NCI-H345 treated with DMSO at 0.1 percent for 48 hours (cell line): Measurements from ENCODE around the gene EMX2.

Experiments used
- DNase-seq: peaks from one replicate; lab custom pipeline; 2025; ENCODE audit not compliant: unreplicated experiment; lab: John Stamatoyannopoulos, UW

Gene EMX2

DNA sequence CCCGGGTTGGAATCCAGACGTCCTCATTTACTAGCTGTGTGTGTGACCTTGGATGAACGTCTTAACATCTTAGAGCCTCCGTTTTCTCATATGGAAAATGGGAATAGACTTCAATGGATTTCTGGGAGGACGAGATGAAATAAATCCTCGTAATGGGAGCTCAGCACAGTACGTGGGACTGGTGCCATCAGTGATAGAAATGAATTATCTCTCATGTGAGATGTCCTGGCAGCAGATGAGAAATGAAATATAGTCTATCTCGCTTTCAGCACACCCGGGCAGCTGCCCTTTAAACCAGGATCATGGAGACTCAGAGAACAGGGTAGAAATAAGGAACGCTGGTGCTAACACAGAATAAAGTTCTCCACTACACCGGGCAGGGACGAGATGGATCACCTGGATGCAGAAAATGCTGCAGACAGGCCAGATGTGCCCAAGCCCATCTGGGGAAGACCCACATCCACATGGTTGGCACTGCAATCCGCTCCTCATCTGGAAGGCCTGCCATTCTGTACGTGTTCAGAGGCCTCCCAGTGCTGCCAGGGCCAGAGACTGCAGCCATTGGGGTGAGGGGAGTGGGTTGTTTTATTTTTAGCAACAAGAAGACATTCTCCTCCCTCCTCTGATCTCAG lies 11.1 kb upstream of the EMX2 start:
- no peak for DNase-seq

DNA sequence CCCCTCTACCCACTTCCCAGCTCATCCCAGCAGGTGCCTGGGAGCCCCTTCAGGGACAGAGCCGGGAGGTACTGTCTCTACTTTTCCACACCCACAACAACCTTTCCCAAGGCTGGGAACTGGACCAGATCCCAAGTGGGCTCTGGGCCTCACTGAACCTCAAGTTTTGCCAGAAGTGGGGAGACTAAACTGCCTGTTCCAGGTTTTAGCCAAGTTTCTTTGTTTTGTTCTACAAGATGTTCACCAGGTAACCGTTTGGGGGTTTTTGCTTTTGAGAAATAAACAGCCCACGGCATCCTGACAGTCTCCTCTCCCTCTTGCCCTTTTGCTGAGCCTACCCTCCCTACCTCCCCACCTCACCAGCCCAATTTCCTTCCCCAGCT lies 10.6 kb upstream of the EMX2 start:
- no peak for DNase-seq

DNA sequence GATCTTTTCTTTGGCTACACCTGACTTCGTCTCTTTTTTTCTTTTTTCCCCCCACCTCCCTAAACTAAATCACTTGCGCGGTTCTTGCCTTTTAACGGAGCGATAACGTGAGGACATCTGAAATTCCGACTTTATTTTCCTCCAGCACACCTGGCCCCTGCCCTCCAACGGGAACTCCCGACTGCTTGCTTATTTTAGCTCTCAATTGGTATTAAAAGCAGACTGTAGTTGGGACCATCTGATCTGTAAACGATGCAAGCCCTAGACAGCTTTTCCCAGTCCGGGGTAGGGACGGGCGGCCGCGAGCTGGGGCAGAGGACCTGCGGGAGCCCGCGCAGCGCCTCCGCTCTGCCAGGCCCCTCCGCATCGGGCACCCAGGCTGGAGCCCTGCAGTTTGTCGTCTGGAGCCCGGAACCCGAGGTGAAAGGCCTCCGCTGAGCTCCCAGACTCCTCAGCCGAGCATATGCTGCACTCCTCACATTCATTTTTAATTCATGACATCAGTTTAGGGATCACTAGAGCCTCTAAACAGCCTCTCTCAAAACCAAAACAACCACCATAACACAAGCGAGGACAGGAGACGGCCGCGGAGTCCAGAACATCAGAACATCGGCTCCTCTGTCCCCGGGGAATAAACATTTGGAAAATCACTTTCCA lies 10.0 kb upstream of the EMX2 start:
- DNase-seq: no peak

DNA sequence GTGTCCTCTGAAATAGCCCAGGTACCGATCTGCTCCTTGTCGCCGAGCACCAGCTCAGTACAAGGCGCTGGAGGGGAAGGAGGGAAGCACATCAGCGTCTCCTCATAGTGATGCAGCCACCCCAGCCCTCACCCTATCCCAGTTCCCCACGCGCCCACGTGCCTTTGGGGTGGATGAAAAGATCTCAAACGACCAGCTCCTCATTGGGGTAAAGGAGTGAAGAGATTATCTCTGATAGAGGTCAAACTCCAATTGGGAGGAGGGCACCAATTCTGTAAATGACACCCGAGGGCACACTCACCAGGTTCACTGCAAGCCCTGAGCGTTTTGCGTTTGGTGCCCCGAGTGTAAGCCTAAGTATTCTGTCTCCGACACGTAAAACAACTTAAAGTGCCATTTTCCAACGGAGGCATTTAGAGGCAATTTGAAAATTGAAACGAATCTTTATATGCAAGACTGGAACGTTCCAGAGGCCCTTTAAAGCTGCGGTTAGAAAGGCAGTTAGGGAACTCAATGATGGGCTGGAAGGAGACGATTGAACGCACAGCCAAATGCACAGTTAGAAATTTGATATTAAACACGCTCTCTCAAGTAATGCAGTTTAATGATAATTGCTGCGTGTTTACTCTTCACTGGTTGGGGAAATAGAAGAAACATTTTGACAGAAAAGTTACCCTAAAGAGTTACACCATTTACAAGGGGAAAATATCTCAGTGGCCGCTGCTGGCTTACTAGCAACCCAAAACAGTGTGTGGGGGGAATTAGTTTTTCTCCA lies 8.9 kb upstream of the EMX2 start:
- DNase-seq: no peak

- DNase-seq: peak; percentile 54
These were observed 7.9 kb upstream of the EMX2 start for GRCh38 chr10:117534321-117535297.

GRCh38 chr10:117535298-117536071 lies 7.1 kb upstream of the EMX2 start:
- no peak for DNase-seq

GRCh38 chr10:117536072-117536865 lies 6.3 kb upstream of the EMX2 start:
- DNase-seq: no peak

- no peak for DNase-seq
These were observed 5.6 kb upstream of the EMX2 start for GRCh38 chr10:117536866-117537435.

GRCh38 chr10:117537436-117537903 lies 5.1 kb upstream of the EMX2 start:
- no peak for DNase-seq

DNA sequence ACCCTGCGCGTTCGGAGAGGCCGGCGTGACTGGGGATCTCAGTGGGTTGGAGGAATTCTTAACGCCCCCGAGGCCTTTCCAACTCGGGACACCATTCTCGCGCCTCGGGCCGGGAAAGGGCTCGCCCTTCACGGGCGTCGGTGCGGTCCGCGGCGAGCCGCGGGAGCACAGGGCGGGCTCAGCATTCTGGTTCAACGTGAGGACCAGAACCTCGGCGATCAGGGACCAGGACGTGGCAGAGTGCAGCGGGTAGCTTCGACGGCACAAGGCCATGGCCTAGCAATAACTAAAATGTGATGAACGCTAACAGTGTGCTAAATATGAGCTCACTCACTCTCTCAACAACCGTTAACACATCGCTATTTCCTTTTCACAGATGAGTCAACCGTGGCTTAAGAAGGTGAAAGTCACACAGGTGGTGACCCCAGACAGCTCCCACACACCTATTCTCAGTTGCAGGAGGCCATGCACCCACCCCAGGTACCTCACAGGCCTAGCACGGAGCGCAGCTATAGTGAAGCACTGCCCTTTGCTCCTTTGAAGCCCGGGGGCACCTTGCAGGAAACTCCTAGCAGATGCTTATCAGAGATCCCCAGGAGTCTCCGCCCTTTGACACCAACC lies 4.5 kb upstream of the EMX2 start:
- no peak for DNase-seq

GRCh38 chr10:117539361-117539773 lies 3.2 kb upstream of the EMX2 start:
- no peak for DNase-seq

DNA sequence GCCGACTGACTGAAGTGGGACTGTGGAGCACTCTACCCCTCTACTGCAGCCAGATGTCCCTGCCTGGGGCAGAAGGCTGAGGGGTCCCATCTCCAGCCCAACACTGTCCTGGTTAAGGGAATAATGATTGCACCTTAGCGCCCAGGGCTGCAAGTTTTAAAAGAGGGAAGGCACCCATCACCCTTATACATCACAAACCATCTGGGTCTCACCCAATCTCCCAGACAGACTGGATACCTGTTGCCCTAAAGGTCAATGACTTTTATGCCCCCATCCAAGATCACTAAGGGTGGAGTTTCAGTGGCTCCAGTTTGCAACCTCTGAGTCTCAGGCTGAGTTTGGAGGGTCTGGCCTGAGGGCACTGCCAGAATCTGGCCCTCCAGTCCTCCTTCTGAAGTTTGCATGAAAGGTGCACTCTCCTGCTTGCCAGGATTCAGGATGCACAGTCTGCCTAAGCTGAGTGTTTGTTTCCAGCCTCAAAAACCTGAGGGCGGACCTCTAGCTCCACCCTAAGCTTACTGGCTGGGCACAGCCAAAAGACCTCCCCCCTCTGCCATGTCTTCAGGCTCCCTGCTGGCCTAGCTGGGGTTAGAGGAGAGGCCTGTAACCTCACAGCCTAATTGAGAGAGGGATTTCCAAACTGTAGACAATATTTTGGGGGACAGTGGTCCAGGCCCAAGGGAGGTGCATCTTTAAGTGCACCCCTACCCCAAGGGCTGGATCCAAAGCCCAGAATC lies 2.5 kb upstream of the EMX2 start:
- DNase-seq: no peak

GRCh38 chr10:117540640-117541404 lies 1.7 kb upstream of the EMX2 start:
- no peak for DNase-seq

DNA sequence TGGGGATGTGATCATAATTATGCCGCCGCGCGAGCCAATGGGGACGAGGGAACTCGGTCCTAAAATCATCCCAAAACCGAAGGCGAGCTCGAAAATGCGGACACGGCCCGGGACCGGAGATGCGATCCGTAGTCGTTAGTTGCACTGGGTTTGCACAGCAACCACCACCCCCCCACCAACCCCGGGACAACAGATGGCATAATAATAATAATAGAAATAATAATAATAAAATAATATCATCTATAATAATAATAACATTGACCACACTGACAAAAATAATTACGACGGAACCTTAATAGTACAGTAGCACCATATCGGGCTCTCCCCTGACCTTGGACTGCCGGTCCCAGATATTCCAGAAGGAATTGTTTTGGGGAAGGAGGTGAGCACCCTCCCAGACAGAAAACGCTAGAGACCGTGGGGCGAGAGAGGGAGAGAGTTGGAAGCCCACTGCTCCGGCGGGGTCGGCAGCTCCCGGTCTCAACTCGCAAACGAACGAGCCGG lies 1.1 kb upstream of the EMX2 start:
- no peak for DNase-seq

DNA sequence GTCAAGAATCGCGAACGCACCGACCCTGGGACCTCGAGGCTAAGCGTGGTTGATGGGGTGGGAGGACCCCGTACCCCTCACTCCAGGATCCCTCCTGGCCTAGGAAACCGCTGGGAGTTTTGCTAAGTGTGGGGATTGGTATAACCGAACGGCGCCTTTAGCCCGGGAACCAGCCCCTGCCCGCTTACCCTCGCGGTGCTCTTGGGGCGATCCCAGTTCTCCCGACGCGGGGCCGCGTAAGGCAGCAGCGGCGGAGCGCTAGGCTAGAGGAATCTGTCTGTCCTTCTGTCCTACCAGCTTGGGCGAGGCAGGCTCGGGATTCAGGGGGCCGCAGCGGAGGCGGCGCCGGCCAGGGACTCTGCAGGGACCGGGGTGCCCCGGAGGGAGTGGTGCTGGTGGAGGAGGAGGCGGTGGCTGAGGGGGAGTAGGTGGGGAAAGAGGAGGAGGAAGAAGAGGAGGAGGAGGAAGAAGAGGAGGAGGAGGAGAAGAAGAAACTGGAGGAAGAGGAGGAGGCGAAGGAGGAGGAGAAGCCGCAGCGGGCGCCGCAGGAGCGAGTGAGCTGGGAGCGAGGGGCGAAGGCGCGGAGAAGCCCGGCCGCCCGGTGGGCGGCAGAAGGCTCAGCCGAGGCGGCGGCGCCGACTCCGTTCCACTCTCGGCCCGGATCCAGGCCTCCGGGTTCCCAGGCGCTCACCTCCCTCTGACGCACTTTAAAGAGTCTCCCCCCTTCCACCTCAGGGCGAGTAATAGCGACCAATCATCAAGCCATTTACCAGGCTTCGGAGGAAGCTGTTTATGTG lies 439 bp upstream of the EMX2 start:
- no peak for DNase-seq
